SH-SY5Y (cell line): Measurements from ENCODE around the gene ACRV1.

Experiments
- GATA2 ChIP-seq: IDR thresholded peaks from 2 replicates; pipeline ENCODE4 v1.6.1; 2011; ENCODE audit warnings: mild to moderate bottlenecking, low read depth, low read length
- GATA3 ChIP-seq: IDR thresholded peaks from 2 replicates; pipeline ENCODE4 v1.6.1; 2011; ENCODE audit warnings: low read depth, mild to moderate bottlenecking, low read length, moderate library complexity

The ACRV1 gene

GRCh38 chr11:125623064-125623463, 57.6 kb downstream of the ACRV1 start:
- no peak for TF ChIP-seq GATA2
- TF ChIP-seq GATA3, result no peak

- no peak for TF ChIP-seq GATA2
- no peak for TF ChIP-seq GATA3
Measured at GRCh38 chr11:125621995-125622394, 58.7 kb downstream of the ACRV1 start.
